Right ventricle myocardium inferior (tissue), 1 donor: Measurements from ENCODE around the gene ZRSR2. TPM values are rescaled to one million over a fixed set of nuclear protein-coding genes. Genes with fewer than 3 reads are reported as not detected.

Experiments
- total RNA-seq: library from RNA; stranded (reverse); fragmentation: NEBNext Ultra II Directional; extraction: Animal tissue kit (Norgen Biotek cat#: 25700); gene quantifications from one replicate; pipeline ENCODE4 v1.2.1, GENCODE V29; 2021
- donor health status: DM: no; HTN: yes; CAD: no; lungs with severe emphysema.

Gene ZRSR2
- total RNA-seq, 1 donor from 2014 or later = 6.8 TPM

Other genes with a start within 250 kb of the ZRSR2 start
- 16.6 TPM for gene ACE2, start 189.5 kb upstream of the ZRSR2 start, total RNA-seq
- gene CLTRN, start 125.7 kb upstream of the ZRSR2 start, total RNA-seq = 0.70 TPM
- gene CA5B, start 52.2 kb upstream of the ZRSR2 start, total RNA-seq = 2.4 TPM
- gene AP1S2, start 64.3 kb downstream of the ZRSR2 start, total RNA-seq = 154 TPM